BLaER1 treated with 17β-estradiol and CSF1 and Interleukin-3, amounts not matched to agents 10 nM and 100 nM (cell line): ENCODE measurements around the gene BBOX1.
"Not testable (repeated sequence)": the region's sequence is repeated elsewhere in the genome, so short reads cannot be mapped to it uniquely, and the experiment has no call there.

Source experiments
- H3K27ac ChIP-seq, 11 experiments: shearing (Covaris generic); formaldehyde crosslinking; 2 replicates each; pipeline ENCODE4 v1.8.1; 2022
- H3K27me3 ChIP-seq, 11 experiments: shearing (Covaris generic); formaldehyde crosslinking; 2 replicates each; pipeline ENCODE4 v1.8.1; 2022
- H3K36me3 ChIP-seq, 11 experiments: shearing (Covaris generic); formaldehyde crosslinking; 2 replicates each; pipeline ENCODE4 v1.8.1; 2022
- H3K4me1 ChIP-seq, 10 experiments: shearing (Covaris generic); formaldehyde crosslinking; 2 replicates each; pipeline ENCODE4 v1.8.1; 2022
- H3K4me2 ChIP-seq, 11 experiments: shearing (Covaris generic); formaldehyde crosslinking; 2 replicates each; pipeline ENCODE4 v1.8.1; 2022
- H3K4me3 ChIP-seq, 10 experiments: shearing (Covaris generic); formaldehyde crosslinking; 2 replicates each; pipeline ENCODE4 v1.8.1; 2022
- H3K9ac ChIP-seq, 11 experiments: shearing (Covaris generic); formaldehyde crosslinking; 2 replicates each; pipeline ENCODE4 v1.8.1; 2022
- H3K9me3 ChIP-seq, 11 experiments: shearing (Covaris generic); formaldehyde crosslinking; replicated peaks in 1 of 11; 2 replicates each; pipeline ENCODE4 v1.8.1; 2022
- H4K20me1 ChIP-seq, 11 experiments: shearing (Covaris generic); formaldehyde crosslinking; 2 replicates each; pipeline ENCODE4 v1.8.1; 2022
- Cebpa-rat ChIP-seq, 11 experiments: shearing (Covaris generic); IDR thresholded peaks; 2 replicates each; pipeline ENCODE4 v1.8.1; 2022

BBOX1 gene

DNA sequence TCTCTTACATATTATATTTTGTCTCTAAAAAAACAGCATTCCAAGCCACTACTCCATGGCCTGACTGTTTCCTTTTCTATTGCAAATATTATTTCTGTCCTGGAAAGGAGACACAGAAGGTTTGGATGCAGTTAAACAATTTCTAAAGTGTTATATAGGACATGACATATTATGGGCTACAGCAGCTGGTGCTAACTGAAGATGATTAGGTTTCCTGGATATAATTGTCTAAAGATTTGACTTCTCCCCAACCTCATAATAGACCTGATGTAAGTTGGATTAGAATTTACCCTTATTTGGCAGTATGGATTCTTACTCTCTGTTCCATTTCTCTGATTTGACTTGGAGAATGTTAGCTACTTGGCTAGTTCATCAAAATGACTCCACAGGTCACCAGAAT lies 90.2 kb downstream of the BBOX1 start:
- Histone ChIP-seq H4K20me1 (no peaks in the 10 kb centered on the region), H3K27ac (no peak overlapping the region), H3K4me3 (no peak overlapping the region), H3K9me3 (peaks cover 8 to 21% (median 12%) of the 10 kb centered on the region in 11 experiments), H3K36me3 (no peaks in the 10 kb centered on the region), H3K27me3 (no peaks in the 10 kb centered on the region), H3K9ac (no peak overlapping the region), H3K4me2 (no peak overlapping the region), H3K4me1 (no peaks in the 10 kb centered on the region)
- no peak for TF ChIP-seq Cebpa-rat (IDR thresholded peaks at IDR 0.05)

DNA sequence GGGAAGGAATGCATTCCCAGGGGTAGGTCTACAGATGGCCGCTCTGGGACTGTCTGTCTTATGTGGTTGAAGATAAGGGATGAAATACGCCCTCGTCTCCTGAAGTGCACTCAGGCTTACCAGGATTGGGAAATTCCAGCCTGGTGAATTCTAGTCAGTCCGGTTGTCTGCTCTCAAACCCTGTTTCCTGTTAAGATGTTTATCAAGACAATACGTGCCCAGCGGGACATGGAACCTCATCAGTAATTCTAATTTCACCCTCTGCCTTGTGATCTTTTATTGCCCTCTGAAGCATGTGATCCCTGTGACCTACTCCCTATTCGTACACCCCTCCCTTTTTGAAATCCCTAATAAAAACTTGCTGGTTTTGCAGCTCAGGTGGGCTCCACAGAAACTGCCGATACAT lies 95.3 kb downstream of the BBOX1 start:
- H3K9ac ChIP-seq, H3K4me2 ChIP-seq, H3K4me3 ChIP-seq, H3K27ac ChIP-seq, H4K20me1 ChIP-seq, H3K4me1 ChIP-seq, H3K27me3 ChIP-seq, H3K36me3 ChIP-seq: not testable (repeated sequence)
- peaks cover 19 to 39% (median 27%) of the 10 kb centered on the region in 11 experiments for H3K9me3 ChIP-seq

DNA sequence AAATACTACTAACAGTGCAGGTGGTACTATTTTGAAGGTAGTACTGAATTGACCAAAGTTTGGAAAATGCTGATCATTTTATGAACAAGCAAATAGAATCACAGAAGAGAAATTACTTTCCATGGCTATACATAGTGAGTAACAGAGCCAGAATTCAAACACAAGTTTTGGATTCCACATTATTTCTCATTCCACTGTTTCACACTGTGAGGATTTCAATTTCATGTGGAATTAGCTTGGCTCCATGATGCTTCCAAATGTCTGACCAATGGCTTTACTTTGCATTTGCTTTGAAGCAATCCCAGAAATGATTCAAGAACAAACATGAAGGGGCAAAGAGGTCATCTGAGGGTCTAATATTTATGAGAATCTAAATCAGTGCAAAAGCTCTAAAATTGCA lies 98.1 kb downstream of the BBOX1 start:
- H4K20me1 ChIP-seq, result no peaks in the 10 kb centered on the region
- H3K4me2 ChIP-seq, result no peak overlapping the region
- H3K4me1 ChIP-seq, result no peaks in the 10 kb centered on the region
- H3K27me3 ChIP-seq, result no peaks in the 10 kb centered on the region
- TF ChIP-seq Cebpa-rat (IDR thresholded peaks at IDR 0.05), result no peak
- H3K27ac ChIP-seq, result no peak overlapping the region
- H3K4me3 ChIP-seq, result no peak overlapping the region
- H3K9ac ChIP-seq, result no peak overlapping the region
- no peaks in the 10 kb centered on the region for H3K36me3 ChIP-seq
- H3K9me3 ChIP-seq, result peaks cover 19 to 45% (median 39%) of the 10 kb centered on the region in 11 experiments

DNA sequence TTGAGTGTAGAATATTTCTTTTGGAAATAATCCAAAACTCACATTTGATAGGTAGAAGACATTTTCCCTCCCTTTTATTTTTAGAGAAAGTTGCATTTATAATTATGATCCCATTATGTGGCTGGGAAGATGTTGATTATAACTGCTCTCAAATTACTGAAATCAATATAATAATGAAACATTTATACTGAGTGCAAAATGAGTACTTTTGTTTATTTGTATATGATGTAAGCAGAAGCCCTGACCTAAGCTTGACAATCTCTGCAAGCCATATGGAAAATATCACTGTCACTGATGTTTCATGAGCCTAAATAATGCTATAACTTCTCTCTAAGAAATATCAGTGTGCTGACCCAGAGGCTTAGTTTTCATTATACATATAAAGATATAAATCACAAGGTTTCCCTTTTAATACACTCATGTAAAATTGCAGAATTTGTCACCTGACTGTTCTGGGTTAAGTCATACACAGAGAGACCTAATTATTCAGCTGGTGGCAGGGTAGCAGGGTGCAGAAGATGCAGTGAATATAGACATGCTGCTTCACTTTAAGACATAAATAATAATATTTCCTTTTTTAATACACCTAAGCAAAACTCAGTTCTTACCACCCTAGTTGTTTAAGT lies 99.2 kb downstream of the BBOX1 start:
- H3K9ac ChIP-seq, result no peak overlapping the region
- peaks cover 19 to 41% (median 37%) of the 10 kb centered on the region in 11 experiments for H3K9me3 ChIP-seq
- no peaks in the 10 kb centered on the region for H3K36me3 ChIP-seq
- no peak overlapping the region for H3K4me3 ChIP-seq
- no peaks in the 10 kb centered on the region for H3K27me3 ChIP-seq
- no peaks in the 10 kb centered on the region for H4K20me1 ChIP-seq
- no peaks in the 10 kb centered on the region for H3K4me1 ChIP-seq
- no peak overlapping the region for H3K27ac ChIP-seq
- no peak for TF ChIP-seq Cebpa-rat (IDR thresholded peaks at IDR 0.05)
- H3K4me2 ChIP-seq, result no peak overlapping the region

DNA sequence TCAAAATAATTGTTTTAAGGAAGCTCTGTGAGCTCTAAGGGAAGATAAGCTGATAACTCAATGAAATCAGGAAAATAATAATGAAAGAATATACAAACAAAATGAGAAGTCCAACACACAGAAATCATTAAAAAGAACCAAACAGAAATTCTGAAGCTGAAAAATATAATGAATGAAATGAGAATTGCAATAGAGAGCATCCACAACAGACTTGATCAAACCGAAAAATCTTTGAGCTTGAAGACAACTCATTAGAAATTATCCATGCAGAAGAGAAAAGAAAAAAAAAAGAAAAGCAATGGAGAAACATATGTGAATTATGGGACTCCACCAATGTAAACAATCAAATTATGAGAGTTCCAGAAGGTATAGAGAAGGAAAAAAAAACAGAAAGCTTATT lies 101.0 kb downstream of the BBOX1 start:
- no peak overlapping the region for H3K4me2 ChIP-seq
- H3K27me3 ChIP-seq, result no peaks in the 10 kb centered on the region
- H3K4me1 ChIP-seq, result no peaks in the 10 kb centered on the region
- H3K9ac ChIP-seq, result no peak overlapping the region
- no peak overlapping the region for H3K4me3 ChIP-seq
- H4K20me1 ChIP-seq, result no peaks in the 10 kb centered on the region
- no peak overlapping the region for H3K27ac ChIP-seq
- no peak for TF ChIP-seq Cebpa-rat (IDR thresholded peaks at IDR 0.05)
- peaks cover 8 to 24% (median 20%) of the 10 kb centered on the region in 11 experiments; a peak in 21 of 22 replicates for H3K9me3 ChIP-seq
- no peaks in the 10 kb centered on the region for H3K36me3 ChIP-seq

DNA sequence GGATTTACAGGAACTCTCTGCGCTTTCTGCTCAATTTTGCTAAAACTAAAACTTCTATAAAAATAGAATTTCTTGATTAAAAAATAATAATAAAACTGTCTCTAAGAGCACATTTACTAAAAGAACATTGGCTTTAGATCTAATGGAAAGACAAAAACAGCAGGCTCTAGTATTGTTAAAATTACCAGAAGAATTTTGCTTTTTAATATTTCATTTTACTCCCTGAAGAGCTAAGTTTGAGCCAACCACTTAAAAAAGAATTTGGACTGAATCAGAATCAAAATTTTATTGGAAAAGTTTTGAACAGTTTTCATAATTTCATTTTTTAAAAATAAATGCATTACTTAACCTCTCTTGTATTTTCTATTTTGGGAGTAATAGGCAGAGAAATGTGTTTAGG lies 107.3 kb downstream of the BBOX1 start:
- no peak overlapping the region for H3K9ac ChIP-seq
- no peaks in the 10 kb centered on the region for H3K36me3 ChIP-seq
- H3K4me2 ChIP-seq, result no peak overlapping the region
- H3K4me1 ChIP-seq, result no peaks in the 10 kb centered on the region
- no peaks in the 10 kb centered on the region for H3K27me3 ChIP-seq
- no peak overlapping the region for H3K4me3 ChIP-seq
- no peak for TF ChIP-seq Cebpa-rat (IDR thresholded peaks at IDR 0.05)
- no peak overlapping the region for H3K27ac ChIP-seq
- no peaks in the 10 kb centered on the region for H4K20me1 ChIP-seq
- H3K9me3 ChIP-seq, result peaks cover 0 to 3% (median 0%) of the 10 kb centered on the region in 11 experiments; a peak in 1 of 22 replicates

DNA sequence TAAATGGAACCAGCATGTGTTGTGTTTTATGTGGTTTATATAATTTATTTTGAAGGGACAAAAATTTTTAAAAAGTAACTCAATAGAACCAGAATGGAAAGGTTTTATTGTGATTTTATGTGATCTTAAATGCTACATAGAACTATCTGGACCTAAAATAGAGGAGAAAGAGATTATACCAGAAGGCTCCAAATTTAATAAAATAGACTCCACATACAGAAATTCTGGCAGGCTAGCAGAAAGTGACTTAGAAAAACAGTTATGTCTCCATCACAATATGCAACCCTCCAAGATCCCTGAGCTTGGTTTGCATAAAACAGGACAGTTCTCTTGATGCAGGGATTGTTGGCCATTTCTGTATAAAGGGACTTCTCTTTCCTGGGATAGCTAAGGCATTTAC lies 107.9 kb downstream of the BBOX1 start:
- no peak overlapping the region for H3K27ac ChIP-seq
- H3K4me3 ChIP-seq, result no peak overlapping the region
- no peaks in the 10 kb centered on the region for H3K4me1 ChIP-seq
- no peaks in the 10 kb centered on the region for H3K27me3 ChIP-seq
- H3K4me2 ChIP-seq, result no peak overlapping the region
- no peaks in the 10 kb centered on the region for H3K36me3 ChIP-seq
- H3K9me3 ChIP-seq, result no peaks in the 10 kb centered on the region
- H3K9ac ChIP-seq, result no peak overlapping the region
- TF ChIP-seq Cebpa-rat (IDR thresholded peaks at IDR 0.05), result no peak
- H4K20me1 ChIP-seq, result no peaks in the 10 kb centered on the region

DNA sequence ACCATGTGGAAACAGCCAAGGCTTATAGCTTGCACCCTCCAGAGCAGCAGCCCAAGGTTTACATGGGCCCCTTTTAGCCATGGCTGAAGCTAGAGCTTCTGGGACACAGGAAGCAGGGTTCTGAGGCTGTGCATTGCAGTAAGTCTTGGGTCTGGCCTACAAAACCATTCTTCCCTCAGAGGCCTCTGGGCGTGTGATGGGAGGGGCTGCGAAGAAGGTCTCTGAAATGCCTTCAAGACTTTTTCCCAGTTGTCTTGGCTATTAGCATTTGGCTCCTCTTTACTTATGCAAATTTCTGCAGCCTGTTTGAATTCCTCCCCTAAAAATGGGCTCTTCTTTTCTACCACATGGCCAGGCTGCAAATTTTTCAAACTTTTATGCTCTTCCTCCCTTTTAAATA lies 109.5 kb downstream of the BBOX1 start:
- Histone ChIP-seq H3K9ac (no peak overlapping the region), H3K4me1 (no peaks in the 10 kb centered on the region)
- TF ChIP-seq Cebpa-rat (IDR thresholded peaks at IDR 0.05), result no peak

DNA sequence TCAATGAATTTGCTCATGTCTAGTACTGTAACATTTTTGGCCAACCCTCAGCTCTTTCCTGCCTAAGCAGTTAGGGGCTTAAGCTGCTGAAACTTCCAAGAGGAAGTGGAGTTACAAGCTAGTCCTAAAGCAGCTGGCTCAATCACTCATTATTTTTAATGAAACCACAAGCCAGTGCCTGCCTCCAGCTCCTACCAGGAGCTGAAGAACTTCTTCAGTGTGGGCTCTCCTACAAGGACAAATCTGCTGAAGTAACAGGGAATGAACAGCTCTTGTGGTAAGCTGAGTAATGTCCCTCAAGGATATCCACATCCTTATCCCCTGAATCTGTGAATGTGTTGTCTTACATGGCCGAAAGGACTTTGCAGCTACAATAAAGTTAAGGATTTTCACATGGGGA lies 112.5 kb downstream of the BBOX1 start:
- H3K9ac ChIP-seq, result no peak overlapping the region
- H3K4me1 ChIP-seq, result no peaks in the 10 kb centered on the region
- no peak overlapping the region for H3K27ac ChIP-seq
- no peak overlapping the region for H3K4me3 ChIP-seq
- no peaks in the 10 kb centered on the region for H4K20me1 ChIP-seq
- H3K36me3 ChIP-seq, result no peaks in the 10 kb centered on the region
- H3K9me3 ChIP-seq, result no peaks in the 10 kb centered on the region
- no peaks in the 10 kb centered on the region for H3K27me3 ChIP-seq
- TF ChIP-seq Cebpa-rat (IDR thresholded peaks at IDR 0.05), result no peak
- H3K4me2 ChIP-seq, result no peak overlapping the region

More for the DNA sequence above, 109.5 kb downstream of the BBOX1 start:
- no peak overlapping the region for H3K4me3 ChIP-seq
- H3K4me2 ChIP-seq, result no peak overlapping the region
- H3K27ac ChIP-seq, result no peak overlapping the region
- H3K9me3 ChIP-seq, result no peaks in the 10 kb centered on the region
- H3K36me3 ChIP-seq, result no peaks in the 10 kb centered on the region
- no peaks in the 10 kb centered on the region for H3K27me3 ChIP-seq
- no peaks in the 10 kb centered on the region for H4K20me1 ChIP-seq

DNA sequence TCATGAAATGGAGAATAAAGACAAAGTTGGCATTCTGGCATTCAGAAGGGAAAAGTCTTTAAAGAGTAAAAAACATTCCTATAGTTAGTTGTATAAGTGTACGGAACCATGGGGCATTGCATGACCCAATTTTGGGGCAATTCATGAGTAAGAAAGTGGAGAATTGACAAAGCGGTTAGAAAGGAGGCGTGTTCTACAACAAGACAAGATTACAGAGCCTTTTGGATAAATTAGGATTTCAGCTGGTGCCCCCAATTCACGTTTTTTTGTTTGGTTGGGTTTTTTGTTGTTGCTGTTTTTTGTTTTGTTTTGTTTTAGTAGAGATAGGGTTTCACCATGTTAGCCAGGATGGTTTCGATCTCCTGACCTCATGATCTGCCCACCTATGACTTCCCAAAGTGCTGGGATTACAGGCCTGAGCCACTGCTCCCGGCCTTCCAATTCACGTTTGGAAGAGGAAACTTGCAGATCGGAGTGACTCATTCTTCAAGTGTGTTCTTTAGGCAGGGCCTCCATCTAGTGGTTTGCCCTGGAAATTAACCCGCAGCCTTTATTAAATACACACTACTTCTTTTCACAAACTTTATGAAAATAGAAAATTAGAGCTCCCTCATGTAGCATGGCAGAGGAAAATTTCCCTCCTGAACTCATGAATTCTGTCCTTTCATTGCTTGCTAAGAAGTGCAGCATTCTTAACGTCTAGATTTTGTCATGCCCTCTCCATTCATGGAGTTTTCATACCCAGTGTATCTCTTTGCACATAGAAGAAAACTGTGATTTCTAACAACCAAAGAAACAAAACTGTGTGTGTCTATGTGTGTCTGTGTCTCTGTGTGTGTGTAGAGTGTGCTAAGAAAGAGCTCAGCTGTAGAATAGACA lies 118.1 kb downstream of the BBOX1 start:
- Histone ChIP-seq H3K27ac (no peak overlapping the region), H3K4me2 (no peak overlapping the region), H4K20me1 (no peaks in the 10 kb centered on the region), H3K4me3 (no peak overlapping the region), H3K4me1 (no peaks in the 10 kb centered on the region), H3K9ac (no peak overlapping the region; a peak in 1 of 22 replicates), H3K9me3 (no peaks in the 10 kb centered on the region), H3K27me3 (no peaks in the 10 kb centered on the region), H3K36me3 (no peaks in the 10 kb centered on the region)
- TF ChIP-seq Cebpa-rat (IDR thresholded peaks at IDR 0.05), result no peak
